Measurements from ENCODE around the gene MGLL.

The MGLL gene

DNA sequence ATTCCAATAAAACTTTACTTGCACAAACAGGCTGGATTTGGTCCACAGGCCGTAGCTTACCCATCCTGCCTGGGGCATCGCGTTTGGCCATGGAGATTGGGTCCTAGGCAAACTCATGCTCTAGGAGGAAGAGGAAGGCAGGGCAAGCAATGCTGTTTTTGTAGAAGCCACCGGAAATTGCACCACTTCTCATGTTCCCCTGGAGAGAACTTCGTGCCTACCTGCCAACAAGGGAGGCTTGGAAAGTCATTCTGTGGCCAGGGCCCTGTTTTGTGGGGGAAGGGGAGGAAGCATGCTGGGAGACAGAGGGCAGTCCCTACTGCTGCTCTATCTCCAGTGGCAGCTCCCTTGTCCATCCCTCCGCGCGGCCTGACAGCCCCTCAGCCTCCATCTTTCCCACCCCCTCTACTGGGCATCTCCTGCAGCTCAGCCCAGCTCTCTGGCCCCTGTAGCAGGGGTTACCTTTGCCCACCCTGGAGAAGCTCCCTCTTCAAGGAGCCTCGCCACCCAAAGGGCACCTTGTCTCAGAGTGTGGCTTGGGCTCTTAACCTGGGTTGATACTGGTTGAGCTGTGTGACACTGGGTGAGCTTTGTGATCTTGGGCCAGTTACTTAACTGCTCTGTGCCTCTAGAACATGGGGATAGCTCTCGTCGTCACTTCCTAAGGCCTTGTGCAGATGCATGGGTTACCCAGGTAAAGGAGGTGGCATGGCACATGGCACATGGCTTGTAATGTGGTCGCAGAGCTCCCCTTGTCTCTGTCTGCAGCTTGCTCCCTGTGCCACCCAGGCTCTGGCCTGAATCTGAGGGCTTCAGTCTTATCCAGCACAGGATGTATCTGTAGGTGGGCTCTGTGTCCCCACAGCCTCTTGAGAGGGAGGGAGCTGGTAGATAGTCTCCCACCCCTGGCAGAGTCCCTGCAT, 143.4 kb downstream of the MGLL start:
- TF ChIP-seq, protein P1, sequence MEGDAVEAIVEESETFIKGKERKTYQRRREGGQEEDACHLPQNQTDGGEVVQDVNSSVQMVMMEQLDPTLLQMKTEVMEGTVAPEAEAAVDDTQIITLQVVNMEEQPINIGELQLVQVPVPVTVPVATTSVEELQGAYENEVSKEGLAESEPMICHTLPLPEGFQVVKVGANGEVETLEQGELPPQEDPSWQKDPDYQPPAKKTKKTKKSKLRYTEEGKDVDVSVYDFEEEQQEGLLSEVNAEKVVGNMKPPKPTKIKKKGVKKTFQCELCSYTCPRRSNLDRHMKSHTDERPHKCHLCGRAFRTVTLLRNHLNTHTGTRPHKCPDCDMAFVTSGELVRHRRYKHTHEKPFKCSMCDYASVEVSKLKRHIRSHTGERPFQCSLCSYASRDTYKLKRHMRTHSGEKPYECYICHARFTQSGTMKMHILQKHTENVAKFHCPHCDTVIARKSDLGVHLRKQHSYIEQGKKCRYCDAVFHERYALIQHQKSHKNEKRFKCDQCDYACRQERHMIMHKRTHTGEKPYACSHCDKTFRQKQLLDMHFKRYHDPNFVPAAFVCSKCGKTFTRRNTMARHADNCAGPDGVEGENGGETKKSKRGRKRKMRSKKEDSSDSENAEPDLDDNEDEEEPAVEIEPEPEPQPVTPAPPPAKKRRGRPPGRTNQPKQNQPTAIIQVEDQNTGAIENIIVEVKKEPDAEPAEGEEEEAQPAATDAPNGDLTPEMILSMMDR (IDR thresholded peaks at IDR 0.05; ENCODE audit: low read length): no peak
- no peak for TF ChIP-seq EZH2phosphoT487 (IDR thresholded peaks at IDR 0.05; ENCODE audit: low read length)
- no peak for TF ChIP-seq EZH2 (optimal IDR thresholded peaks at IDR 0.05; ENCODE audit: low read depth, low read length)
- H2AFZ ChIP-seq (ENCODE audit: low read length): no peak overlapping the region
- DNase-seq: no peak
- no peaks in the 10 kb centered on the region for H3K9me3 ChIP-seq (replicated peaks; ENCODE audit: insufficient read depth, low read length)
- H3K79me2 ChIP-seq (ENCODE audit: low read length): no peaks in the 10 kb centered on the region; the same call in 1 of the 2 replicates
- H3K4me2 ChIP-seq (ENCODE audit: low read depth, low read length): no peak overlapping the region
- no peaks in the 10 kb centered on the region for H3K36me3 ChIP-seq (replicated peaks; ENCODE audit: insufficient read depth, low read length)
- no peaks in the 10 kb centered on the region for H4K20me1 ChIP-seq (ENCODE audit: insufficient read depth, low read length)
- no peak overlapping the region for H3K4me3 ChIP-seq (ENCODE audit: low read length)
- H3K9me2 ChIP-seq (replicated peaks; ENCODE audit: insufficient read depth, low read length): no peaks in the 10 kb centered on the region
- H3K9ac ChIP-seq (ENCODE audit: low read length): no peak overlapping the region
- no peaks in the 10 kb centered on the region for H3K27me3 ChIP-seq (replicated peaks; ENCODE audit: insufficient read depth, low read length)
- H3F3A ChIP-seq (ENCODE audit: insufficient read depth, low read length): no peaks in the 10 kb centered on the region
- no peaks in the 10 kb centered on the region for H3K4me1 ChIP-seq (ENCODE audit: low read length)
- no peak overlapping the region for H3K27ac ChIP-seq (ENCODE audit: low read length)

DNA sequence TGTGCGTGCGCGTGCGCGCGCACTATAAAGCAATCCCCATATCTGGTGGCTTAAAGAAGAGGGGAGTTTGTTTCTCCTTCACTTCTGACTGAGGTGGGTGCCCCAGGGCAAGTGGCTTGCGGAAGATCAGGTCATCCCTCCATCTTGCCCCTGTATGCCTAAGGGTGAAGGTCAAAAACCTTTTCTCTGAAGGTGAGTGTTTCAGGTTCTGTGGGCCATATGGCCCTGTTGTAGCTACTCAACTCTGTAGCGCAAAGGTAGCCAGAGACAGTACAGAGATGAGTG, 144.1 kb downstream of the MGLL start:
- Histone ChIP-seq H3F3A (ENCODE audit: insufficient read depth, low read length) (no peaks in the 10 kb centered on the region), H4K20me1 (ENCODE audit: insufficient read depth, low read length) (no peaks in the 10 kb centered on the region), H2AFZ (ENCODE audit: low read length) (no peak overlapping the region), H3K9ac (ENCODE audit: low read length) (no peak overlapping the region), H3K4me3 (ENCODE audit: low read length) (no peak overlapping the region), H3K9me2 (replicated peaks; ENCODE audit: insufficient read depth, low read length) (no peaks in the 10 kb centered on the region), H3K27ac (ENCODE audit: low read length) (no peak overlapping the region), H3K27me3 (replicated peaks; ENCODE audit: insufficient read depth, low read length) (no peaks in the 10 kb centered on the region), H3K79me2 (ENCODE audit: low read length) (no peaks in the 10 kb centered on the region; the same call in 1 of the 2 replicates), H3K4me1 (ENCODE audit: low read length) (no peaks in the 10 kb centered on the region), H3K9me3 (replicated peaks; ENCODE audit: insufficient read depth, low read length) (no peaks in the 10 kb centered on the region), H3K4me2 (ENCODE audit: low read depth, low read length) (no peak overlapping the region), H3K36me3 (replicated peaks; ENCODE audit: insufficient read depth, low read length) (no peaks in the 10 kb centered on the region)
- no peak for DNase-seq
- TF ChIP-seq EZH2phosphoT487 (IDR thresholded peaks at IDR 0.05; ENCODE audit: low read length) (no peak), EZH2 (optimal IDR thresholded peaks at IDR 0.05; ENCODE audit: low read depth, low read length) (no peak)
- TF ChIP-seq, protein P1 (IDR thresholded peaks at IDR 0.05; ENCODE audit: low read length): no peak

DNA sequence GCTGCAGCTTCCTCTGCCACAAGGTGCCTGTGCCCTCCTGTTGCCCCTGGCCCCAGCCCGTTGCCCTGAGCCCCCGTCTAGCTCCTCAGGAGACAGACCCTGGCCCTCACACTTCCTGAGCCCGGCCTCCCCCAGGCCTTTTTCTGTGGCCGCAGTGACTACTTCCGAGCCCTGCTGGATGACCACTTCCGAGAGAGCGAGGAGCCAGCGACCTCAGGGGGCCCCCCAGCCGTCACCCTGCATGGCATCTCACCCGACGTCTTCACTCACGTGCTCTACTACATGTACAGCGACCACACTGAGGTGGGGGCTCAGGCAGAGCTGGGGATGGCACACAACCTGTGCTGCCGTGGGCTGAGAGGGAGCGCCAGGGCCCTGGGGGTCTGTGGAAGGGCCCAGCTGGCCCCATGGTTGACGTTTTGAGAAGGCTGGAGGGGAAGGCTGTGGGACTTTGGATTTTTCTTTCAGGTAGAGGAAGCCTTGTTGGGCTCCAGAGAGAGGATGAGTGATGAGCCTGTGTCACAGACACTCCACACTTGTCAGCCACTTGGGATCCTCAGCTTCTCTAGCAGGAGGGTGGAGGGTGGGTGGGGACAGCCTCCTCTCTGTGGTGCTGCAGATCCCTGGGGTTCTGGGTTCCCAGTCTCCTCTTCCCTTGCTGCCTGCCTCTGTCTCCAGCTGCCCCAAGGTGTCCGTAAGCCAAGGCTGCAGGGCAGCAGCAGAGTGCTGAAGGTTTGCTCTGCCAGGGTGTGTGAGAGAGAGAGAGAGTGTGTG, 144.6 kb downstream of the MGLL start:
- Histone ChIP-seq H4K20me1 (ENCODE audit: insufficient read depth, low read length) (no peaks in the 10 kb centered on the region), H3K79me2 (ENCODE audit: low read length) (no peaks in the 10 kb centered on the region; the same call in 1 of the 2 replicates), H3K27ac (ENCODE audit: low read length) (no peak overlapping the region), H2AFZ (ENCODE audit: low read length) (no peak overlapping the region), H3K4me3 (ENCODE audit: low read length) (no peak overlapping the region), H3K9me2 (replicated peaks; ENCODE audit: insufficient read depth, low read length) (no peaks in the 10 kb centered on the region), H3K27me3 (replicated peaks; ENCODE audit: insufficient read depth, low read length) (no peaks in the 10 kb centered on the region), H3K9me3 (replicated peaks; ENCODE audit: insufficient read depth, low read length) (no peaks in the 10 kb centered on the region), H3K4me2 (ENCODE audit: low read depth, low read length) (no peak overlapping the region), H3K9ac (ENCODE audit: low read length) (no peak overlapping the region), H3K4me1 (ENCODE audit: low read length) (no peaks in the 10 kb centered on the region), H3K36me3 (replicated peaks; ENCODE audit: insufficient read depth, low read length) (no peaks in the 10 kb centered on the region), H3F3A (ENCODE audit: insufficient read depth, low read length) (no peaks in the 10 kb centered on the region)
- DNase-seq: no peak
- TF ChIP-seq EZH2phosphoT487 (IDR thresholded peaks at IDR 0.05; ENCODE audit: low read length) (no peak), EZH2 (optimal IDR thresholded peaks at IDR 0.05; ENCODE audit: low read depth, low read length) (no peak)
- TF ChIP-seq, protein P1 (IDR thresholded peaks at IDR 0.05; ENCODE audit: low read length): no peak

Measured in MM.1S (cell line).